HL-60/S4 treated with phorbol 12-myristate 13-acetate at 8.2 ng/mL for 4 days and 3 days (cell line): Measurements from ENCODE around the gene SNAPIN.

Source experiments
- in situ Hi-C: fragments of 300-500 bp; cut with MboI; formaldehyde crosslinking; loops from 2 replicates; pipeline ENCODE4 v1.15.0; 2022; ENCODE audit warnings: low sequenced_read_pairs

The SNAPIN gene

DNA sequence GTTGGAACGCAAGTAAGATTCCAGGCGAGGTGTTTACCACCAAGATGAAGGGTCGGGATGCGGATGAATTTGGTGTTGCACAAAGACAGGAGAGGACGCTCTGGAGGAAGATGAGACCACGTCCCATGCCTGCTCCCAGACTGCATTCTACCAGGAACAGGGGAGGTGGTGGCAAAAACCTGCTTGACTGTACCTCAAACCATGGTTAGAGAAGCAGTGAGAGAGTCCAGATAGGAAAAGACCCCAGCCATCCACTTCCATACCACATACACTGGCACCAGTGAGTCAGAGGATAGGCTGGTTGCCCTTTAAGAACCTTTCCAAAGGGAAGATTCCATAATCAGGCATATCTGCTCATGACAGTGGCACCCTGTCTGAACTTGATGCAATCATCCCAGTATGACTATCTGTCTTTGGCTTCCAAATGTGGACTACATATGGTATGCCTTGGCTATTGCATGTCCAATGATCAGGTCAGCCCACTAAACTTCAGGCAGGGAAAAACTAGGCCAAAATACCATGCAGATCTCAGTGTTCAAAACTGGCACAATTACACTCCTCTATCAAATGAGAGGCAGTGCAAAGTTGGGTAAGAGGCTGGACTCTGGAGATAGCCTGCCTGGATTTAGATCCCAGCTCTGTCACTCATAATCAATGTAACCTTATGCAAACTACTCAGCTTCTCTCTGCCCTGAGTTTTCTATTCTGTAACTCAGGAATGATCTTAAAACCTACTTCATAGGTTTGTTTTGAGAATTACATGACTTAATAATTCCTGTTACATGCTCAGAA lies 40.6 kb downstream of the SNAPIN start:
- in situ Hi-C loops: no loop called here

DNA sequence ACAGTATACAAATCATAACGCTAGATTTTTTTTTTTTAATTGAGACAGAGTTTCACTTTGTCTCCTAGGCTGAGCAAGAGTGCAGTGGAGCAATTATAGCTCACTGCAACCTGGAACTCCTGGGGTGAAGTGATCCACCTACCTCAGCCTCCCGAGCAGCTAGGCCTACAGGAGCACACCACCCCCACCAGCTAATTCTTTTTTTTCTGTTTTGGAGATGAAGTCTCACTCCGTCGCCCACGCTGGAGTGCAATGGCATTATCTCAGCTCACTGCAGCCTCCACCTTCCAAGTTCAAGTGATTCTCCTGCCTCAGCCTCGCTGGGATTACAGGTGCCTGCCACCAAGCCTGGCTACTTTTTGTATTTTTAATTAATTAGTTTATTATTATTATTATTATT lies 41.3 kb downstream of the SNAPIN start:
- in situ Hi-C loops: no loop called here

DNA sequence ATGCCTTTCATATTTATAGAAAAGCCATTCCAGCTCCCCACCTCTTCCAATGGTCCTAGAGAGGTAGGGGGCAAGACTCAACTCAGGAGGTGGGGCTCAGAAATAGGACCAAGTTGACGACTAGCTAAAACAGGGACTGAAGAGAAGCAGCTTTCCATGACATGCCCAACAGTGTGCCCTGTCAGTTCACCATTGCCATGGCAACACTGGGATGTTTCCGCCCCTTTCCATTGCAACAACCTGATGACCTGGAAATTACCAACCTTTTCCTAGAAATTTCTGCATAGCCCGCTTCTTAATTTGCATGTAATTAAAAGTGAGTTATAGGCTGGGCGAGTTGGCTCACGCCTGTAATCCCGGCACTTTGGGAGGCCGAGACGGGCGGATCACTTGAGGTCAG lies 47.0 kb downstream of the SNAPIN start:
- in situ Hi-C loops: no loop called here

DNA sequence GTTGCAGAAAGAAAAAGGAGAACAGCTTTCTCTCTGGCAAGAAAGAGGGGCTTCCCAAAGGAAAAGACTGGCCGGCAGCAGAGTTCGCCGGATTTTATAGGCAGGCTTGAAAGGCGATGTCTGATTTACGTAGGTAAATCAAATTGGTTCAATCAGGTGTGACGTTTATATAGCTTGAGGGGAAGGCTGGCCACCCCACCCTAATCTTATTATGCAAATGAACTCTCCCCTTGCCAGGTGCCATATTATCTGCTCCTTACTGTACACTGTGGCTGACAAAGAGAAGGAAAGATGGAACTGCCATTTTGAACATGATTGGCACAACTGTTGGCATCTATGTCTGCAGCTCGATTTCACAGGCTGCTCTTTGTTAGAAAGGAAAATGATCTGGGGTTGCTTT lies 52.5 kb downstream of the SNAPIN start:
- in situ Hi-C loops: no loop called here
